WTC11 (cell line): ENCODE data around the gene FBRS. TPM values are rescaled to one million over a fixed set of nuclear protein-coding genes. Genes with fewer than 3 reads are reported as not detected.

Experiments used
- ATAC-seq: fragments of 200-7000 bp; cut with Tn5 transposase; 2 replicates; pipeline ENCODE4 v1.10.0; 2021; ENCODE audit warnings: mild to moderate bottlenecking, moderate library complexity
- CTCF ChIA-PET: fragments of 300-600 bp; sonication (Branson Sonifier 250); formaldehyde crosslinking; loops from one replicate; lab custom pipeline; 2021; ENCODE audit warnings: antibody characterized with exemption; lab: Charles Lee
- POLR2A ChIA-PET: fragments of 350-600 bp; sonication (Branson Sonifier 250); formaldehyde crosslinking; loops from one replicate; lab custom pipeline; 2021; ENCODE audit warnings: antibody characterized with exemption; lab: Charles Lee
- DNase-seq: peaks from one replicate; pipeline ENCODE4 v3.0.0; 2021; ENCODE audit warnings: low spot score
- H3K27ac Mint-ChIP-seq: 2 replicates; pipeline ENCODE4 v1.8.0; 2021; ENCODE audit warnings: mixed read lengths
- H3K27me3 Mint-ChIP-seq: 2 replicates; pipeline ENCODE4 v1.8.0; 2021; ENCODE audit warnings: low read depth, mild to moderate bottlenecking, moderate library complexity, mixed read lengths
- H3K36me3 Mint-ChIP-seq: 2 replicates; pipeline ENCODE4 v1.8.0; 2021; ENCODE audit warnings: mixed read lengths
- H3K4me1 Mint-ChIP-seq: 2 replicates; pipeline ENCODE4 v1.8.0; 2022; ENCODE audit warnings: mixed read lengths
- H3K4me3 Mint-ChIP-seq: 2 replicates; pipeline ENCODE4 v1.8.0; 2021; ENCODE audit warnings: mild to moderate bottlenecking, moderate library complexity, mixed read lengths
- H3K9me3 Mint-ChIP-seq: 2 replicates; pipeline ENCODE4 v1.8.0; 2021; ENCODE audit warnings: mixed read lengths
- AR ChIP-seq: fragments of 250-450 bp; sonication (Bioruptor Pico); IDR thresholded peaks from 2 replicates; pipeline ENCODE4 v1.9.0; 2021; ENCODE audit warnings: mild to moderate bottlenecking
- ATF3 ChIP-seq: sonication (generic); formaldehyde crosslinking; conservative IDR thresholded peaks from 2 replicates; pipeline ENCODE4 v1.8.1; 2022; ENCODE audit warnings: mild to moderate bottlenecking, missing genetic modification reagents
- CBFB ChIP-seq: sonication (generic); formaldehyde crosslinking; IDR thresholded peaks from 2 replicates; pipeline ENCODE4 v1.8.1; 2022; ENCODE audit warnings: mild to moderate bottlenecking, low read depth, missing genetic modification reagents
- ETV6 ChIP-seq: sonication (generic); formaldehyde crosslinking; IDR thresholded peaks from 2 replicates; pipeline ENCODE4 v1.8.1; 2022; ENCODE audit warnings: mild to moderate bottlenecking, missing genetic modification reagents
- FOXJ3 ChIP-seq: sonication (generic); formaldehyde crosslinking; IDR thresholded peaks from 2 replicates; pipeline ENCODE4 v1.9.0; 2021; ENCODE audit warnings: missing genetic modification reagents, mild to moderate bottlenecking, borderline replicate concordance
- IRF1 ChIP-seq: sonication (generic); formaldehyde crosslinking; IDR thresholded peaks from 2 replicates; pipeline ENCODE4 v1.8.0; 2023; ENCODE audit warnings: missing genetic modification reagents
- JUN ChIP-seq: sonication (generic); formaldehyde crosslinking; IDR thresholded peaks from 2 replicates; pipeline ENCODE4 v1.8.0; 2023; ENCODE audit warnings: mild to moderate bottlenecking, missing genetic modification reagents
- MYBL2 ChIP-seq: sonication (generic); formaldehyde crosslinking; IDR thresholded peaks from 2 replicates; pipeline ENCODE4 v1.8.1; 2023; ENCODE audit warnings: mild to moderate bottlenecking, moderate library complexity, missing genetic modification reagents
- NR2C2 ChIP-seq: sonication (generic); formaldehyde crosslinking; IDR thresholded peaks from 2 replicates; pipeline ENCODE4 v1.8.0; 2022; ENCODE audit warnings: mild to moderate bottlenecking, missing genetic modification reagents
- NR3C1 ChIP-seq: sonication (generic); formaldehyde crosslinking; conservative IDR thresholded peaks from 2 replicates; pipeline ENCODE4 v1.8.1; 2023; ENCODE audit warnings: low read depth, mild to moderate bottlenecking, missing genetic modification reagents
- PREB ChIP-seq: sonication (generic); formaldehyde crosslinking; IDR thresholded peaks from 2 replicates; pipeline ENCODE4 v1.8.1; 2022; ENCODE audit warnings: mild to moderate bottlenecking, missing genetic modification reagents, moderate library complexity, borderline replicate concordance
- RORB ChIP-seq: fragments of 250-450 bp; sonication (Bioruptor Pico); IDR thresholded peaks from 2 replicates; pipeline ENCODE4 v1.9.0; 2021; ENCODE audit warnings: mild to moderate bottlenecking
- SMAD4 ChIP-seq: sonication (generic); formaldehyde crosslinking; IDR thresholded peaks from 2 replicates; pipeline ENCODE4 v1.8.0; 2022; ENCODE audit warnings: mild to moderate bottlenecking, missing genetic modification reagents
- STAT6 ChIP-seq: sonication (generic); formaldehyde crosslinking; conservative IDR thresholded peaks from 2 replicates; pipeline ENCODE4 v1.8.1; 2023; ENCODE audit warnings: mild to moderate bottlenecking, low read depth, missing genetic modification reagents, moderate library complexity
- TEAD4 ChIP-seq: sonication (generic); formaldehyde crosslinking; IDR thresholded peaks from 2 replicates; pipeline ENCODE4 v1.8.0; 2022; ENCODE audit warnings: mild to moderate bottlenecking, missing genetic modification reagents
- USF2 ChIP-seq: sonication (generic); formaldehyde crosslinking; IDR thresholded peaks from 2 replicates; pipeline ENCODE4 v1.8.1; 2023; ENCODE audit warnings: mild to moderate bottlenecking, missing genetic modification reagents, moderate library complexity
- ZBTB21 ChIP-seq: sonication (generic); formaldehyde crosslinking; IDR thresholded peaks from 2 replicates; pipeline ENCODE4 v1.8.1; 2023; ENCODE audit warnings: mild to moderate bottlenecking, missing genetic modification reagents, borderline replicate concordance
- ZMAT4 ChIP-seq: fragments of 250-450 bp; sonication (Bioruptor Pico); IDR thresholded peaks from 2 replicates; pipeline ENCODE4 v1.9.0; 2021; ENCODE audit warnings: mild to moderate bottlenecking
- total RNA-seq: library from RNA; stranded (reverse); gene quantifications from 3 replicates; pipeline ENCODE4 v1.2.3, GENCODE V29; 2021

The FBRS gene
- total RNA-seq, 1 experiment from 2014 or later = 23.2 TPM

GRCh38 chr16:30655815-30656347 is 2.4 kb upstream of the FBRS start:
- TF ChIP-seq FOXJ3 (CRISPR knock-in tag) (no peak), ZBTB21 (CRISPR knock-in tag) (no peak), USF2 (CRISPR knock-in tag) (no peak), JUN (no peak), NR3C1 (CRISPR knock-in tag) (no peak), IRF1 (CRISPR knock-in tag) (no peak), TEAD4 (CRISPR knock-in tag) (no peak), SMAD4 (no peak), ATF3 (CRISPR knock-in tag) (no peak), MYBL2 (CRISPR knock-in tag) (no peak)
- ATAC-seq (no peak), DNase-seq (no peak)
- ChIA-PET POLR2A (no interaction called here), CTCF (interaction anchor here (1.2 kb wide), 1 partner anchor 38 kb away, joined by 3 read pairs; no protein-coding TSS in a partner anchor)
- peaks cover 33% of the 10 kb centered on the region for H3K27me3 Mint-ChIP-seq
- H3K36me3 Mint-ChIP-seq = peaks cover 8% of the 10 kb centered on the region
- H3K27ac Mint-ChIP-seq = no peak overlapping the region
- no peak overlapping the region for H3K4me3 Mint-ChIP-seq
- no peaks in the 10 kb centered on the region for H3K9me3 Mint-ChIP-seq
- peaks cover 22% of the 10 kb centered on the region for H3K4me1 Mint-ChIP-seq

- TF ChIP-seq ETV6 (CRISPR knock-in tag) (no peak), RORB (no peak), ZMAT4 (no peak), NR2C2 (CRISPR knock-in tag) (no peak), CBFB (CRISPR knock-in tag) (no peak), STAT6 (no peak), PREB (CRISPR knock-in tag) (no peak), MYBL2 (CRISPR knock-in tag) (no peak), AR (no peak)
- peaks cover 22% of the 10 kb centered on the region for H3K4me1 Mint-ChIP-seq
- ATAC-seq (no peak), DNase-seq (no peak)
- H3K27ac Mint-ChIP-seq = no peak overlapping the region
- POLR2A ChIA-PET = no interaction called here
- CTCF ChIA-PET = interaction anchor here (1.2 to 1.3 kb wide), 4 partner anchors 19 to 121 kb away, joined by 3 to 5 read pairs (median 3); no protein-coding TSS in a partner anchor
- peaks cover 8% of the 10 kb centered on the region for H3K36me3 Mint-ChIP-seq
- no peaks in the 10 kb centered on the region for H3K9me3 Mint-ChIP-seq
- no peak overlapping the region for H3K4me3 Mint-ChIP-seq
- peaks cover 38% of the 10 kb centered on the region for H3K27me3 Mint-ChIP-seq
Measured at GRCh38 chr16:30656388-30656787, 1.8 kb upstream of the FBRS start.
